ENCODE results near the gene TPP1. TPM values are rescaled to one million over a fixed set of nuclear protein-coding genes. Genes with fewer than 3 reads are reported as not detected.

The TPP1 gene
- total and polyA plus RNA-seq, 2 of the 13 experiments (the other 11 are each of a cell fraction or from before 2014, with no cell fraction given): 13.9 to 74.6 TPM

DNA sequence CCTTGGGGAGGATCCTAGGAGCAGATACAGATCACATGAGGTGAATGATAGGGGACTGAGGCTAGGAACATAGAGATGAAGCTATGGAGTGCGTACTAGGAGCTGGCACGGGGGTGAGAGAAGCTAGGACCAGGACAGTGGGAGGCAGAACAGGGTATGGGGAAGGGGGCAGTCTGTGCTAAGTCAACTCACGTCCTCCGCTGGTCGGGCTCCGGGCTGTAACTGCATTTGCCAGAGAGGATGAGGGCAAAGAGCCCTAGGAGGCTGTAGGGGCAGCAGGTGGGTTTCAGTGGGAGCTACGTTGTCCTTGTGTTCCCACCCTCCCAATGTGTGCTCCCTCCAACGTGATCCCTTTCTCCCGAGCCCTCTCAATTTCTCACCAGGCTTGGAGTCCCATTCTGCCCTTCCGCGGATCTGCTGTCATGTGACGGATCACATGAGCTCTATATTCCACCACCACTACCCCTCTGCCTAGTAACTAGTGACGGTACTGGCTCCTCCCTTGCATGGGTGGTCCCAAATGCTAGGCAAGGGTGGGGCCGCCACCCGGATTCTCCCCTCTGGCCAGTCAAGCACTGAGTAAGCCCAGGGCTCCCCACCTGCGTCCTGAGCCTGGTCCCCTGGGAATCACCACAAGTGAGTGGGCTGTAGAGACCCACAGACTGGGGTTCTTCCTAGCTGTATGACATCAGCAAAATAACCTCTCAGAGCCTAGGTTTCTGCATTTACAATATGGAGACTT lies at the start of gene TPP1 (continued):
- TF ChIP-seq, protein P1, sequence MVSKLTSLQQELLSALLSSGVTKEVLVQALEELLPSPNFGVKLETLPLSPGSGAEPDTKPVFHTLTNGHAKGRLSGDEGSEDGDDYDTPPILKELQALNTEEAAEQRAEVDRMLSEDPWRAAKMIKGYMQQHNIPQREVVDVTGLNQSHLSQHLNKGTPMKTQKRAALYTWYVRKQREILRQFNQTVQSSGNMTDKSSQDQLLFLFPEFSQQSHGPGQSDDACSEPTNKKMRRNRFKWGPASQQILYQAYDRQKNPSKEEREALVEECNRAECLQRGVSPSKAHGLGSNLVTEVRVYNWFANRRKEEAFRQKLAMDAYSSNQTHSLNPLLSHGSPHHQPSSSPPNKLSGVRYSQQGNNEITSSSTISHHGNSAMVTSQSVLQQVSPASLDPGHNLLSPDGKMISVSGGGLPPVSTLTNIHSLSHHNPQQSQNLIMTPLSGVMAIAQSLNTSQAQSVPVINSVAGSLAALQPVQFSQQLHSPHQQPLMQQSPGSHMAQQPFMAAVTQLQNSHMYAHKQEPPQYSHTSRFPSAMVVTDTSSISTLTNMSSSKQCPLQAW (CRISPR knock-in tag; IDR thresholded peaks at IDR 0.05): 0 out of 2 replicates have a peak, but pooled peaks have one; percentile 30
- TF ChIP-seq HMGA1 (CRISPR knock-in tag; conservative IDR thresholded peaks at IDR 0.05) (no peak), RXRA (CRISPR knock-in tag; IDR thresholded peaks at IDR 0.05) (no peak), ZNF563 (CRISPR knock-in tag; IDR thresholded peaks at IDR 0.05) (no peak), MAZ (IDR thresholded peaks at IDR 0.05; ENCODE audit: borderline replicate concordance, low read depth, low read length) (no peak), MAZ (CRISPR knock-in tag; IDR thresholded peaks at IDR 0.05; ENCODE audit: low read depth) (no peak), BCL6 (CRISPR knock-in tag; IDR thresholded peaks at IDR 0.05) (no peak), ZNF292 (CRISPR knock-in tag; IDR thresholded peaks at IDR 0.05; ENCODE audit: borderline replicate concordance, low read depth) (no peak), MEF2D (CRISPR knock-in tag; IDR thresholded peaks at IDR 0.05) (no peak), POLR2A (IDR thresholded peaks at IDR 0.05; ENCODE audit: insufficient read depth in 1 of 2, low read depth in 2 of 2, low read length in 2 of 2) (peak; percentile 81 to 88), ZNF546 (CRISPR knock-in tag; conservative IDR thresholded peaks at IDR 0.05) (no peak), POLR2AphosphoS2 (IDR thresholded peaks at IDR 0.05; ENCODE audit: low read depth, low read length) (no peak), TBL1XR1 (IDR thresholded peaks at IDR 0.05; ENCODE audit: borderline replicate concordance, low read length, partially characterized antibody) (no peak), ZNF605 (CRISPR knock-in tag; IDR thresholded peaks at IDR 0.05) (peak; percentile 32; the same call in 1 of the 2 replicates), ZNF550 (CRISPR knock-in tag; IDR thresholded peaks at IDR 0.05; ENCODE audit: borderline replicate concordance) (no peak), RFXAP (CRISPR knock-in tag; IDR thresholded peaks at IDR 0.05; ENCODE audit: borderline replicate concordance) (peak; percentile 100), ZNF121 (CRISPR knock-in tag; IDR thresholded peaks at IDR 0.05) (no peak), PPARG (CRISPR knock-in tag; conservative IDR thresholded peaks at IDR 0.05) (0 out of 2 replicates have a peak, but pooled peaks have one; percentile 13), TCF12 (IDR thresholded peaks at IDR 0.05) (no peak), TCF12 (CRISPR knock-in tag; IDR thresholded peaks at IDR 0.05) (no peak), ZNF674 (CRISPR knock-in tag; IDR thresholded peaks at IDR 0.05; ENCODE audit: low read depth) (no peak)
- TF ChIP-seq, protein P2, sequence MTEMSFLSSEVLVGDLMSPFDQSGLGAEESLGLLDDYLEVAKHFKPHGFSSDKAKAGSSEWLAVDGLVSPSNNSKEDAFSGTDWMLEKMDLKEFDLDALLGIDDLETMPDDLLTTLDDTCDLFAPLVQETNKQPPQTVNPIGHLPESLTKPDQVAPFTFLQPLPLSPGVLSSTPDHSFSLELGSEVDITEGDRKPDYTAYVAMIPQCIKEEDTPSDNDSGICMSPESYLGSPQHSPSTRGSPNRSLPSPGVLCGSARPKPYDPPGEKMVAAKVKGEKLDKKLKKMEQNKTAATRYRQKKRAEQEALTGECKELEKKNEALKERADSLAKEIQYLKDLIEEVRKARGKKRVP (CRISPR knock-in tag; IDR thresholded peaks at IDR 0.05): no peak
- TF ChIP-seq, protein P3, sequence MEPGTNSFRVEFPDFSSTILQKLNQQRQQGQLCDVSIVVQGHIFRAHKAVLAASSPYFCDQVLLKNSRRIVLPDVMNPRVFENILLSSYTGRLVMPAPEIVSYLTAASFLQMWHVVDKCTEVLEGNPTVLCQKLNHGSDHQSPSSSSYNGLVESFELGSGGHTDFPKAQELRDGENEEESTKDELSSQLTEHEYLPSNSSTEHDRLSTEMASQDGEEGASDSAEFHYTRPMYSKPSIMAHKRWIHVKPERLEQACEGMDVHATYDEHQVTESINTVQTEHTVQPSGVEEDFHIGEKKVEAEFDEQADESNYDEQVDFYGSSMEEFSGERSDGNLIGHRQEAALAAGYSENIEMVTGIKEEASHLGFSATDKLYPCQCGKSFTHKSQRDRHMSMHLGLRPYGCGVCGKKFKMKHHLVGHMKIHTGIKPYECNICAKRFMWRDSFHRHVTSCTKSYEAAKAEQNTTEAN (CRISPR knock-in tag; conservative IDR thresholded peaks at IDR 0.05): 0 out of 2 replicates have a peak, but pooled peaks have one; percentile 27
- TF ChIP-seq, protein P4, sequence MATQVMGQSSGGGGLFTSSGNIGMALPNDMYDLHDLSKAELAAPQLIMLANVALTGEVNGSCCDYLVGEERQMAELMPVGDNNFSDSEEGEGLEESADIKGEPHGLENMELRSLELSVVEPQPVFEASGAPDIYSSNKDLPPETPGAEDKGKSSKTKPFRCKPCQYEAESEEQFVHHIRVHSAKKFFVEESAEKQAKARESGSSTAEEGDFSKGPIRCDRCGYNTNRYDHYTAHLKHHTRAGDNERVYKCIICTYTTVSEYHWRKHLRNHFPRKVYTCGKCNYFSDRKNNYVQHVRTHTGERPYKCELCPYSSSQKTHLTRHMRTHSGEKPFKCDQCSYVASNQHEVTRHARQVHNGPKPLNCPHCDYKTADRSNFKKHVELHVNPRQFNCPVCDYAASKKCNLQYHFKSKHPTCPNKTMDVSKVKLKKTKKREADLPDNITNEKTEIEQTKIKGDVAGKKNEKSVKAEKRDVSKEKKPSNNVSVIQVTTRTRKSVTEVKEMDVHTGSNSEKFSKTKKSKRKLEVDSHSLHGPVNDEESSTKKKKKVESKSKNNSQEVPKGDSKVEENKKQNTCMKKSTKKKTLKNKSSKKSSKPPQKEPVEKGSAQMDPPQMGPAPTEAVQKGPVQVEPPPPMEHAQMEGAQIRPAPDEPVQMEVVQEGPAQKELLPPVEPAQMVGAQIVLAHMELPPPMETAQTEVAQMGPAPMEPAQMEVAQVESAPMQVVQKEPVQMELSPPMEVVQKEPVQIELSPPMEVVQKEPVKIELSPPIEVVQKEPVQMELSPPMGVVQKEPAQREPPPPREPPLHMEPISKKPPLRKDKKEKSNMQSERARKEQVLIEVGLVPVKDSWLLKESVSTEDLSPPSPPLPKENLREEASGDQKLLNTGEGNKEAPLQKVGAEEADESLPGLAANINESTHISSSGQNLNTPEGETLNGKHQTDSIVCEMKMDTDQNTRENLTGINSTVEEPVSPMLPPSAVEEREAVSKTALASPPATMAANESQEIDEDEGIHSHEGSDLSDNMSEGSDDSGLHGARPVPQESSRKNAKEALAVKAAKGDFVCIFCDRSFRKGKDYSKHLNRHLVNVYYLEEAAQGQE (IDR thresholded peaks at IDR 0.05; ENCODE audit: borderline replicate concordance in 1 of 2, low read depth in 1 of 2, low read length in 2 of 2): no peak

Measured in HepG2 (cell line).